ENCODE data around the gene RHBDL2.

The RHBDL2 gene

GRCh38 chr1:38891753-38892152, 49.9 kb downstream of the RHBDL2 start:
- H3K27ac ChIP-seq: no peak overlapping the region

GRCh38 chr1:38889589-38889988, 52.0 kb downstream of the RHBDL2 start:
- H3K27ac ChIP-seq: no peak overlapping the region

More at GRCh38 chr1:38891753-38892152, 49.9 kb downstream of the RHBDL2 start:
- 0 out of 2 replicates have a peak, but pooled peaks have one; percentile 17 for TF ChIP-seq CTCF (conservative IDR thresholded peaks at IDR 0.05)

GRCh38 chr1:38888423-38889333, 53.0 kb downstream of the RHBDL2 start:
- TF ChIP-seq CTCF (conservative IDR thresholded peaks at IDR 0.05): no peak
- no peak overlapping the region for H3K27ac ChIP-seq

More at GRCh38 chr1:38889589-38889988, 52.0 kb downstream of the RHBDL2 start:
- TF ChIP-seq CTCF (conservative IDR thresholded peaks at IDR 0.05): no peak

GRCh38 chr1:38885092-38885491, 56.5 kb downstream of the RHBDL2 start:
- no peak overlapping the region for H3K27ac ChIP-seq
- TF ChIP-seq CTCF (conservative IDR thresholded peaks at IDR 0.05): no peak

- TF ChIP-seq CTCF (conservative IDR thresholded peaks at IDR 0.05): no peak
- no peak within 1 kb of the TSS for H3K27ac ChIP-seq
Observed at GRCh38 chr1:38881487-38881886, 60.1 kb downstream of the RHBDL2 start, which contains the start of gene GJA9. GJA9 (minus strand) TSS chr1:38881587; CDS start chr1:38876098, 5,489 bp downstream.

GRCh38 chr1:38875811-38876210, 65.8 kb downstream of the RHBDL2 start:
- H3K27ac ChIP-seq: no peak overlapping the region
- TF ChIP-seq CTCF (conservative IDR thresholded peaks at IDR 0.05): no peak

- peak within 1 kb of the TSS; percentile 79 for H3K27ac ChIP-seq
- no peak for TF ChIP-seq CTCF (conservative IDR thresholded peaks at IDR 0.05)
Observed at GRCh38 chr1:38873027-38873969, 68.3 kb downstream of the RHBDL2 start, which contains the start of gene MYCBP. MYCBP (minus strand) TSS chr1:38873348; CDS start chr1:38873305, 43 bp downstream.
